MM.1S (cell line): ENCODE measurements around the gene KDM4C.

Source experiments
- CTCF ChIP-seq: fragments of 300-600 bp; sonication (generic); IDR thresholded peaks from 2 replicates; pipeline ENCODE4 v1.5.1; 2016; ENCODE audit warnings: antibody characterized with exemption, low read length, mixed read lengths
- EZH2 ChIP-seq: fragments of 300-600 bp; sonication (generic); optimal IDR thresholded peaks from 2 replicates; pipeline ENCODE3; 2017; ENCODE audit warnings: low read depth, mild to moderate bottlenecking, antibody characterized with exemption, low read length, mixed read lengths

GRCh38 chr9:7037176-7037575, 279.4 kb downstream of the KDM4C start:
- TF ChIP-seq CTCF = no peak
- TF ChIP-seq EZH2 = no peak
